NCI-H446 treated with DMSO at 0.1 percent for 48 hours (cell line): ENCODE measurements around the gene KLKB1.
"Not testable (repeated sequence)": the region's sequence is repeated elsewhere in the genome, so short reads cannot be mapped to it uniquely, and the experiment has no call there.

Experiments used
- DNase-seq: peaks from one replicate; lab custom pipeline; 2025; lab: John Stamatoyannopoulos, UW

Gene KLKB1

GRCh38 chr4:186265683-186266652 is 38.7 kb downstream of the KLKB1 start, which contains the start of gene F11:
Gene F11 (plus strand): TSS chr4:186266189. CDS start chr4:186267137, 948 bp downstream.
- DNase-seq: no peak

- DNase-seq: no peak
These were observed 39.6 kb downstream of the KLKB1 start for GRCh38 chr4:186266729-186267456.

- no peak for DNase-seq
These were observed 43.9 kb downstream of the KLKB1 start for GRCh38 chr4:186271081-186271678.

- no peak for DNase-seq
These were observed 45.5 kb downstream of the KLKB1 start for GRCh38 chr4:186272699-186273391.

GRCh38 chr4:186273392-186273789 is 46.1 kb downstream of the KLKB1 start:
- not testable (repeated sequence) for DNase-seq

GRCh38 chr4:186283311-186283710 is 56.0 kb downstream of the KLKB1 start:
- no peak for DNase-seq

- no peak for DNase-seq
These were observed 57.8 kb downstream of the KLKB1 start for GRCh38 chr4:186285147-186285546.

- no peak for DNase-seq
These were observed 59.3 kb downstream of the KLKB1 start for GRCh38 chr4:186286581-186286980.

- DNase-seq: no peak
These were observed 64.1 kb downstream of the KLKB1 start for GRCh38 chr4:186291256-186291890.

- DNase-seq: no peak
These were observed 66.9 kb downstream of the KLKB1 start for GRCh38 chr4:186294160-186294559.

GRCh38 chr4:186296481-186296880 is 69.2 kb downstream of the KLKB1 start:
- no peak for DNase-seq

GRCh38 chr4:186297013-186297645 is 69.8 kb downstream of the KLKB1 start:
- DNase-seq: no peak

- no peak for DNase-seq
These were observed 70.8 kb downstream of the KLKB1 start for GRCh38 chr4:186298031-186298647.

GRCh38 chr4:186299291-186299690 is 72.0 kb downstream of the KLKB1 start:
- no peak for DNase-seq

- DNase-seq: no peak
These were observed 73.5 kb downstream of the KLKB1 start for GRCh38 chr4:186300659-186301390.

- no peak for DNase-seq
These were observed 76.9 kb downstream of the KLKB1 start for GRCh38 chr4:186304216-186304615.

GRCh38 chr4:186304866-186305505 is 77.7 kb downstream of the KLKB1 start:
- DNase-seq: no peak

- no peak for DNase-seq
These were observed 80.2 kb downstream of the KLKB1 start for GRCh38 chr4:186307497-186307896.

GRCh38 chr4:186307916-186308315 is 80.6 kb downstream of the KLKB1 start:
- DNase-seq: no peak
